ENCODE results near the gene RNF187. TPM values are rescaled to one million over a fixed set of nuclear protein-coding genes. Genes with fewer than 3 reads are reported as not detected.

RNF187 gene
- total and polyA plus RNA-seq, 12 donors = 18.9 to 99.7 (median 85.9) TPM

DNA sequence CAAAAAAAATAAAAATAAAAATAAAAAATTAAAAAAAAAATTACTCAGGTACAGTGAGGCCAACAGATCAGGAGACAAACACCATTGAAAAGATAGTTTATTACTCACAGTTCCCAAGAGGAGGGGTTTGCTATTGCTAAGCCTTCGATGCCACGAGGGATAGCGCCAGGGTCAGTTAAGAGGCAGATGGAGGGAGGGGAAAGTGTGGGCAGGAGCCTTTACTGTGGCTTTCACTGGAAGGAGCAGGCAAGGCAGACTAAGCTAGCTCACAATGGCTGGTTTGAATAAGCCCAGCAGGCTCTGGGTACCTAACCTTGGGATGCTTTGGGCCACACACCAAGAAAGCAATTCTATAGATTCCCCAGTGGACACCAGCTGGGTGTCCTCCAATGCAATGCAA is 12.7 kb upstream of the RNF187 start:
- H3K36me3 ChIP-seq = no peaks in the 10 kb centered on the region
- TF ChIP-seq, protein P1, sequence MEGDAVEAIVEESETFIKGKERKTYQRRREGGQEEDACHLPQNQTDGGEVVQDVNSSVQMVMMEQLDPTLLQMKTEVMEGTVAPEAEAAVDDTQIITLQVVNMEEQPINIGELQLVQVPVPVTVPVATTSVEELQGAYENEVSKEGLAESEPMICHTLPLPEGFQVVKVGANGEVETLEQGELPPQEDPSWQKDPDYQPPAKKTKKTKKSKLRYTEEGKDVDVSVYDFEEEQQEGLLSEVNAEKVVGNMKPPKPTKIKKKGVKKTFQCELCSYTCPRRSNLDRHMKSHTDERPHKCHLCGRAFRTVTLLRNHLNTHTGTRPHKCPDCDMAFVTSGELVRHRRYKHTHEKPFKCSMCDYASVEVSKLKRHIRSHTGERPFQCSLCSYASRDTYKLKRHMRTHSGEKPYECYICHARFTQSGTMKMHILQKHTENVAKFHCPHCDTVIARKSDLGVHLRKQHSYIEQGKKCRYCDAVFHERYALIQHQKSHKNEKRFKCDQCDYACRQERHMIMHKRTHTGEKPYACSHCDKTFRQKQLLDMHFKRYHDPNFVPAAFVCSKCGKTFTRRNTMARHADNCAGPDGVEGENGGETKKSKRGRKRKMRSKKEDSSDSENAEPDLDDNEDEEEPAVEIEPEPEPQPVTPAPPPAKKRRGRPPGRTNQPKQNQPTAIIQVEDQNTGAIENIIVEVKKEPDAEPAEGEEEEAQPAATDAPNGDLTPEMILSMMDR (IDR thresholded peaks at IDR 0.05) = no peak
- DNase-seq = no peak
- ATAC-seq = no peak
- H3K4me1 ChIP-seq = peaks cover 0 to 30% (median 0%) of the 10 kb centered on the region in 9 donors
- WGBS, 2 donors = 76 to 83% methylated on average over 3 of the region's 3 CpGs
- intact Hi-C loops (cut with DNase I) = no loop called here
- H3K27me3 ChIP-seq = peaks cover 5 to 41% (median 26%) of the 10 kb centered on the region in 7 donors
- H3K9me3 ChIP-seq = no peaks in the 10 kb centered on the region
- no peak overlapping the region for H3K4me3 ChIP-seq
- H3K27ac ChIP-seq = no peak overlapping the region

DNA sequence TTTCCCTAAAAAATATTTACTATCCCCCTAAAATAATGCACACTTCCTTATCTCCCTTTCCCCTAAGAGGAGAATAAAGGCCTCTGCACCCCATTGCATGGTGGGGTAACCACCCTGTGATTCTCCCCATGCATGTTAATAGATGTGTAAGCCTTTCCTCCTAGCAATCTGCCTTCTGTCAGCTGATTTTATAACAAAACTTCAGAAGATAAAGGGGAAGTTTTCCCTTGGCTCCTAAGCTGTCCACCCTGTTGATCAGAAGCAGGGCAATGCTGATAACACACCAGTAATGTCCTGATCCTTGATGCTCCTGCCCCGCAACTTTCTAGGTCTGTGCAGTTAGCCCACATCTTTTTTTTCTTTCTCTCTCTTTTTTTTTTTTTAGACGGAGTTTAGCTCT is 11.4 kb upstream of the RNF187 start:
- Histone ChIP-seq H3K27me3 (peaks cover 0 to 29% (median 13%) of the 10 kb centered on the region in 7 donors), H3K36me3 (no peaks in the 10 kb centered on the region), H3K4me1 (peaks cover 0 to 32% (median 0%) of the 10 kb centered on the region in 9 donors), H3K9me3 (no peaks in the 10 kb centered on the region), H3K27ac (no peak overlapping the region), H3K4me3 (no peak overlapping the region)
- TF ChIP-seq, protein P1 (IDR thresholded peaks at IDR 0.05) = no peak
- no peak for DNase-seq
- intact Hi-C loops (cut with DNase I) = no loop called here
- 64 to 68% methylated on average over 2 of the region's 2 CpGs for WGBS, 2 donors
- no peak for ATAC-seq

DNA sequence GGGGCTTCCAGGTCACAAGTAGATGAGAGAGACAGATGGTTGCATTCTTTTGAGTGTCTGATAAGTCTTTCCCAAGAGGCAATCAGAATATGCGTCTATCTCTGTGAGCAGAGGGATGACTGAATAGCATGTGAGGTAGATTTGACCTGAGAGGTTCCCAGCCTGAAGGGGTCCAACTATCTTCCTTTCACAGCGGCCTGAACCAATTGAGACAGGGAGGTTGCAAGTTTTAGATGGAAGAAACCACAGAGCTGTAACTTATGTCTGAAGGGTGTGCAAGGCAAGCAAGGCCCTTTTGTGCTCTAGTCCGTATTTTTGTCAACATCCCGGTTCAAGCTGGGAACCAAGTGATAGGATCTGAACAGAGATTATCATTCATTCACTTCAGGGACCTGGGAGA is 9.9 kb upstream of the RNF187 start:
- WGBS, 2 donors = 76 to 79% methylated on average over 4 of the region's 4 CpGs
- ATAC-seq (no peak), DNase-seq (no peak)
- H3K36me3 ChIP-seq = no peaks in the 10 kb centered on the region
- TF ChIP-seq, protein P1 (IDR thresholded peaks at IDR 0.05) = no peak
- peaks cover 0 to 27% (median 0%) of the 10 kb centered on the region in 9 donors for H3K4me1 ChIP-seq
- H3K4me3 ChIP-seq = no peak overlapping the region
- peaks cover 0 to 14% (median 0%) of the 10 kb centered on the region in 7 donors for H3K27me3 ChIP-seq
- H3K27ac ChIP-seq = no peak overlapping the region
- intact Hi-C loops (cut with DNase I) = no loop called here
- no peaks in the 10 kb centered on the region for H3K9me3 ChIP-seq

GRCh38 chr1:228478326-228478725 is 8.9 kb upstream of the RNF187 start:
- 31 to 50% methylated on average over 4 of the region's 4 CpGs for WGBS, 2 donors
- no peaks in the 10 kb centered on the region for H3K36me3 ChIP-seq
- H3K4me3 ChIP-seq = no peak overlapping the region
- peaks cover 0 to 6% (median 0%) of the 10 kb centered on the region in 7 donors for H3K27me3 ChIP-seq
- TF ChIP-seq, protein P1 (IDR thresholded peaks at IDR 0.05) = no peak
- no peaks in the 10 kb centered on the region for H3K9me3 ChIP-seq
- H3K4me1 ChIP-seq = peaks cover 0 to 16% (median 0%) of the 10 kb centered on the region in 9 donors
- DNase-seq = no peak
- no peak for ATAC-seq
- H3K27ac ChIP-seq = no peak overlapping the region
- intact Hi-C loops (cut with DNase I) = no loop called here

Measured in heart right ventricle (tissue), 16 donors.